Loucy (cell line): ENCODE results near the gene MRPS35.
A peak's percentile ranks its signal among the peaks of the same experiment; 100 is the strongest.

ENCODE experiments used
- H2AFZ ChIP-seq: fragments of 200-600 bp; sonication (generic); 2 replicates; pipeline ENCODE4 v1.6.0; 2016; ENCODE audit warnings: antibody characterized with exemption, mild to moderate bottlenecking, low read length, moderate library complexity
- H3F3A ChIP-seq: fragments of 200-600 bp; 2 replicates; pipeline ENCODE4 v1.6.0; 2016; ENCODE audit warnings: antibody characterized with exemption, low read depth, mild to moderate bottlenecking
- H3K27me3 ChIP-seq: fragments of 200-600 bp; sonication (generic); 2 replicates; pipeline ENCODE4 v1.6.1; 2014; ENCODE audit warnings: low read length, mild to moderate bottlenecking; ENCODE audit not compliant: insufficient read depth, poor library complexity, severe bottlenecking
- H3K36me3 ChIP-seq: fragments of 200-600 bp; sonication (generic); 2 replicates; pipeline ENCODE4 v1.6.1; 2016; ENCODE audit warnings: low read length; ENCODE audit not compliant: insufficient read depth
- H3K4me1 ChIP-seq: fragments of 200-600 bp; sonication (generic); 2 replicates; pipeline ENCODE4 v1.5.1; 2014; ENCODE audit warnings: low read length, mild to moderate bottlenecking; ENCODE audit not compliant: insufficient read depth, poor library complexity, severe bottlenecking
- H3K4me2 ChIP-seq: fragments of 200-600 bp; sonication (generic); 2 replicates; pipeline ENCODE4 v1.6.0; 2014; ENCODE audit warnings: antibody characterized with exemption, low read length, low read depth, mild to moderate bottlenecking; ENCODE audit not compliant: poor library complexity, severe bottlenecking
- H3K4me3 ChIP-seq: fragments of 200-600 bp; sonication (generic); 2 replicates; pipeline ENCODE4 v1.5.1; 2014; ENCODE audit warnings: low read length, mild to moderate bottlenecking, mixed read lengths; ENCODE audit not compliant: poor library complexity, severe bottlenecking
- H3K79me2 ChIP-seq: fragments of 200-600 bp; sonication (generic); 2 replicates; pipeline ENCODE4 v1.6.1; 2014; ENCODE audit warnings: low read length; ENCODE audit not compliant: insufficient read depth
- H3K9ac ChIP-seq: fragments of 200-600 bp; sonication (generic); 2 replicates; pipeline ENCODE4 v1.6.0; 2014; ENCODE audit warnings: mild to moderate bottlenecking, low read depth, low read length, moderate library complexity; ENCODE audit not compliant: poor library complexity, severe bottlenecking
- H3K9me2 ChIP-seq: fragments of 200-600 bp; sonication (generic); replicated peaks from 2 replicates; pipeline ENCODE4 v1.6.1; 2016; ENCODE audit warnings: low read depth, low read length, mixed read lengths
- H3K9me3 ChIP-seq: fragments of 200-600 bp; sonication (generic); 2 replicates; pipeline ENCODE4 v1.6.1; 2014; ENCODE audit warnings: mild to moderate bottlenecking, antibody characterized with exemption, low read length, low read depth; ENCODE audit not compliant: insufficient read depth
- H4K20me1 ChIP-seq: fragments of 200-600 bp; sonication (generic); 2 replicates; pipeline ENCODE4 v1.6.0; 2014; ENCODE audit warnings: antibody characterized with exemption, low read length, mild to moderate bottlenecking; ENCODE audit not compliant: insufficient read depth, poor library complexity, severe bottlenecking
- EZH2phosphoT487 ChIP-seq: fragments of 200-600 bp; IDR thresholded peaks from 2 replicates; pipeline ENCODE4 v1.6.1; 2018; ENCODE audit warnings: antibody characterized with exemption, mild to moderate bottlenecking, moderate library complexity, borderline replicate concordance
- TF ChIP-seq, protein P1 (sequence below): fragments of 200-600 bp; sonication (generic); conservative IDR thresholded peaks from 2 replicates; pipeline ENCODE4 v1.5.1; 2014; ENCODE audit warnings: mild to moderate bottlenecking, antibody characterized with exemption, low read length

Gene MRPS35

DNA sequence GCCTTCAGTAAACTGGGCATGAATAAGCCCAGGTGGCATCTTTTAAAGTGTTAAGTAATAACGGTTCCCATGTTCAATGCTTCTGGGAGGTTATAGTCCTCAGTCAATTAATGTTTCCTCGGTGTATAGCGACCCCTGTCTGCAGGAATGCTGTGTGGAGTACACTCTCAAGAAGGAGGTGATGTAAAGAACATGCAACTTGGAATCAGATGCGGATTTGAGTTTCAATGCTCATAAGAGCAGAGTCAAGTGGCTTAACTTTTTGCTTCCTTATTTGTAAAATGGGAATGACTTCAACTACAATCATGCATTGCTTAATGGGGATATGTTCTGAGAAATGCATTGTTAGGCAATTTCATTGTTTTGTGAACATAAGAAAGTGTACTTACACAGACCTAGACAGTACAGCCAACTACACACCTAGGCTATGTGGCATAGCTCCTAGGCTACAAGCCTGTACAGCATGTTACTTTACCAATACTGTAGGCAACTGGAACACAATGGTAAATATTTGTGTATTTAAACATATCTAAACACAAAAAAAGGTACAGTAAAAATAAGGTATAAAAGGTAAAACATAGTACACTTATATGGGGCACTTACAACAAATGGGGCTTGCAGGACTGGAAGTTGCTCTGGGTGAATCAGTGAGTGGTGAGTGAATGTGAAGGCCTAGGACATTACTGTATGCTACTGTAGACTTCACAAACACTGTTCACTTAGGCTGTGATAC lies 6.7 kb upstream of the MRPS35 start:
- Histone ChIP-seq H3K4me1 (peaks cover 1% of the 10 kb centered on the region), H3K79me2 (no peaks in the 10 kb centered on the region), H3K36me3 (no peaks in the 10 kb centered on the region), H3F3A (no peaks in the 10 kb centered on the region), H3K9ac (no peak overlapping the region), H3K4me2 (no peak overlapping the region), H3K9me2 (no peaks in the 10 kb centered on the region), H4K20me1 (no peaks in the 10 kb centered on the region), H3K9me3 (no peaks in the 10 kb centered on the region), H3K4me3 (no peak overlapping the region), H3K27me3 (no peaks in the 10 kb centered on the region), H2AFZ (no peak overlapping the region; the same call in 1 of the 2 replicates)
- no peak for TF ChIP-seq EZH2phosphoT487
- TF ChIP-seq, protein P1, sequence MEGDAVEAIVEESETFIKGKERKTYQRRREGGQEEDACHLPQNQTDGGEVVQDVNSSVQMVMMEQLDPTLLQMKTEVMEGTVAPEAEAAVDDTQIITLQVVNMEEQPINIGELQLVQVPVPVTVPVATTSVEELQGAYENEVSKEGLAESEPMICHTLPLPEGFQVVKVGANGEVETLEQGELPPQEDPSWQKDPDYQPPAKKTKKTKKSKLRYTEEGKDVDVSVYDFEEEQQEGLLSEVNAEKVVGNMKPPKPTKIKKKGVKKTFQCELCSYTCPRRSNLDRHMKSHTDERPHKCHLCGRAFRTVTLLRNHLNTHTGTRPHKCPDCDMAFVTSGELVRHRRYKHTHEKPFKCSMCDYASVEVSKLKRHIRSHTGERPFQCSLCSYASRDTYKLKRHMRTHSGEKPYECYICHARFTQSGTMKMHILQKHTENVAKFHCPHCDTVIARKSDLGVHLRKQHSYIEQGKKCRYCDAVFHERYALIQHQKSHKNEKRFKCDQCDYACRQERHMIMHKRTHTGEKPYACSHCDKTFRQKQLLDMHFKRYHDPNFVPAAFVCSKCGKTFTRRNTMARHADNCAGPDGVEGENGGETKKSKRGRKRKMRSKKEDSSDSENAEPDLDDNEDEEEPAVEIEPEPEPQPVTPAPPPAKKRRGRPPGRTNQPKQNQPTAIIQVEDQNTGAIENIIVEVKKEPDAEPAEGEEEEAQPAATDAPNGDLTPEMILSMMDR: peak; percentile 97

DNA sequence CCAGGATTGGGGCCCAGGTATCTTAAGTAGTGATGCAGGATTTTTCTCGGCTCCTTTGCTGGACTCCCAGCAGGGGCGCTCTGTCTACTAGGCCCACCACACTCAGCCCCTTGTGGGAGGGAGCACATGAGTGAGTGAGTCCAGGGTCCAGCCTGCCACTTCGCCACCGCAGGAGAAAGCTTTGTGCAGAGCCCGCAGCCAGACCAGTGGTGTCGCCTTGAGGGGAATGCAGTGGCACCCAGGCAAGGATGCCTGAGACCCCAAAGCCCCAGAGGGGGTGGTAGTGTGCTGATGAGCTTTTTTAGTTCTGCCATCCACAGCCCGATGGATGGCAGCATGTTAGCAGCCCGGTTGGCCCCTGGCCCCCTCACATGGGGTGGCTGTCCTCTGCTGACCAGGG lies 5.4 kb upstream of the MRPS35 start:
- Histone ChIP-seq H3K27me3 (no peaks in the 10 kb centered on the region), H3K4me2 (no peak overlapping the region), H3K4me3 (no peak overlapping the region), H3K4me1 (peaks cover 5% of the 10 kb centered on the region), H3F3A (no peaks in the 10 kb centered on the region), H3K79me2 (no peaks in the 10 kb centered on the region), H3K9ac (no peak overlapping the region), H3K9me2 (no peaks in the 10 kb centered on the region), H3K36me3 (no peaks in the 10 kb centered on the region), H4K20me1 (no peaks in the 10 kb centered on the region), H3K9me3 (no peaks in the 10 kb centered on the region), H2AFZ (no peak overlapping the region)
- TF ChIP-seq, protein P1: peak; percentile 23; the same call in 1 of the 2 replicates
- no peak for TF ChIP-seq EZH2phosphoT487

DNA sequence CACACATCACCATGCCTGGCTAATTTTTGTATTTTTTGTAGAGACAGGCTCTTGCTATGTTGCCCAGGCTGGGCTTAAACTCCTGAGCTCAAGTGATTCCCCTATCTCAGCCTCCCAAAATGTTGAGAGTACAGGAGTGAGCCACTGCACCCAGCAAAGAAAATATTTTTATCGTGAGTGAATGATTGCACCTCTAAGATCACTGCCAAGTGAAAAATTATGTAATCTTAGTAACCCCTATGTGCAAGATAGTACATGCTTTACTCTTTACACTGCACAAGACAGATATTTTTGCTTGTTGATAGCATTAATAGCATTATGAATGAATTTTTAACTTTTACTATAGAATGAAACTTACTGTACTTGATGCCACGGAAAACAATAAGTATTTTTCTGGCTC lies 3.4 kb upstream of the MRPS35 start:
- no peak for TF ChIP-seq EZH2phosphoT487
- TF ChIP-seq, protein P1: no peak
- Histone ChIP-seq H3F3A (no peaks in the 10 kb centered on the region), H2AFZ (no peak overlapping the region), H4K20me1 (peaks cover 10% of the 10 kb centered on the region), H3K4me2 (no peak overlapping the region), H3K9ac (no peak overlapping the region), H3K79me2 (peaks cover 16% of the 10 kb centered on the region), H3K27me3 (no peaks in the 10 kb centered on the region), H3K4me3 (no peak overlapping the region), H3K9me3 (no peaks in the 10 kb centered on the region), H3K36me3 (no peaks in the 10 kb centered on the region), H3K9me2 (no peaks in the 10 kb centered on the region), H3K4me1 (peaks cover 15% of the 10 kb centered on the region)
